ENCODE data around the gene IKZF3.

IKZF3 gene

GRCh38 chr17:39814497-39814896, 49.6 kb downstream of the IKZF3 start:
- no peak for DNase-seq

DNA sequence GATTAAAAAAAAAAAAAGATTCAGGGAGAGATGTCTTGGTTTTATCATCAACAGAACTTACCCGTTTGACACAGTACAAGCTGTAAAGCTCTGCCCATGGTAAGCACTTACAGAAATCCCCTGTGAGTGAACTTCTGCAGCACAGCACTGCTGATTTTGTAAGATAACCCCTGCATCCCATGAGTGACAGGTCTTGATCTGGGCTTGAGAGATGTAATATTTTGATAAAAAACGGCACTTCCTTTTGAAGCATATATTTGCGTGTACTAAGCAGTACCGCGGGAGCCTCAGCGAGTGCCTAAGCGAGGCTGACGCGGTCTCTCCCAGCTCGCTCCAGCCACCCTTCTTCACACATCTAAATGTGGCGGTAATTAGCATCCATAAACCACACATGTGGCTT, 50.5 kb downstream of the IKZF3 start:
- peak; percentile 84 for DNase-seq

DNA sequence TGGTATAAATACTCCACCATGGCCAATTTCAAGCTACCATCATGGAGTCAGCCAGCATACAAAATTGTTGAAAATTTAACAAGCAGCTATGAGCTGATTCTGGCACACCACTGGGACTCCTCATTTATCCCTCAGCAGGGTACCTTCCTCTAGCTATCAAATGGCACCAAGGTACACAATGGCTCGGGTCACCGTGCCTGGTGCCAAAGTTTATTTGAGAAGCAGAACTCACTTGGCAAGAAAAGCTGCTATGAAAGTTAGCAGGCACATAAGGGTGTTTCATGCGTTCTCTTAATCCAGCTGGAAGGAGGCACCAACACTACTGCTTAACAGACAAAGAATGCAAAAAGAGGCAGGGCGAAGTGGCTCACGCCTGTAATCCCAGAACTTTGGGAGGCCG, 51.6 kb downstream of the IKZF3 start:
- DNase-seq = no peak

- DNase-seq = no peak
Measured at GRCh38 chr17:39810939-39811728, 53.0 kb downstream of the IKZF3 start.

DNA sequence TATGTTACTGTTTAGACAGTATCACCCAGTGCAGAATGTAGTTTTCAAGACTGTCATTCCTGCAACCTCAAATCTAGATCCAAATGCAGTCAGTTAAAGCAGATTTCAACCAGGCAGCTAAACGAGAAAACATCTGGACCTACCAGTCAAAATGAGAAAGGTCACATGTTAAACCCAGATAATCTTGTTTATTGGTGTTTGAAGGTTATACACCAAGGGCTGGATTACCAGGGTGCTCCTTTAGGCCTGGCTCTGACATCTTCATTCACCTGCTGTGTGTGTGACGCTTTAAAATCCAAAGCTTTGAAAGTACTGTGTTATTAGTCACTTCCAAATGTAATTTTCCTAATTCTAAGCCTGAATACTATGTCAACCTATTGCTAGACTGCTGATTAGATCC, 54.9 kb downstream of the IKZF3 start:
- DNase-seq = no peak

DNA sequence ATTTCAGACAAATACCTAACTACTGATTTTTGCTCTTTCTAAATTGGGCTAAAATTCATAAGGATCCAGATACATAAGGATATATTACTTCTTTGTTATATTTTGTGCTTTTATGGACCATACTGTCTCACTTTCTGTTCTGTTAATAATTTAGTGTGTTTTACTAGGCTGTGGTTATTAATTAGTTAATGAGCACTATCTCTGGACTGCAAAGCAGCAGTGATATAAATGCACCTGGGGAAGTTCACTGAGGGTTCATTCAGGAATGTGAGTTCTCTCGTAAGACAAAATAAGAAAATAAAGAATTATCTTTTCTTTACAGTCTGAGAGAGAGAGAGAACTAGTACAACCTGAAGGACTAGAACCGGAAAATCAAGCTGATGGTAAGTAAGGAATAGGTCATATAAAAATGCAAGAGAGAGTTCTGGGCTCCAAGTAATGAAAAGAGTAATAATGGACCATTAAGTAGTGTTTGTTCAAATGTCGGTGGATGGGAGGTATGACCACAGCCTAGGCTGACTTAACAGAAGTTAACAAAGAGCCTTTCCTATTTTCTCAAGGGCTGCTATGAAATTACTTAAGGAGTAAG, 55.6 kb downstream of the IKZF3 start:
- no peak for DNase-seq

GRCh38 chr17:39804839-39805238, 59.3 kb downstream of the IKZF3 start:
- no peak for DNase-seq

DNA sequence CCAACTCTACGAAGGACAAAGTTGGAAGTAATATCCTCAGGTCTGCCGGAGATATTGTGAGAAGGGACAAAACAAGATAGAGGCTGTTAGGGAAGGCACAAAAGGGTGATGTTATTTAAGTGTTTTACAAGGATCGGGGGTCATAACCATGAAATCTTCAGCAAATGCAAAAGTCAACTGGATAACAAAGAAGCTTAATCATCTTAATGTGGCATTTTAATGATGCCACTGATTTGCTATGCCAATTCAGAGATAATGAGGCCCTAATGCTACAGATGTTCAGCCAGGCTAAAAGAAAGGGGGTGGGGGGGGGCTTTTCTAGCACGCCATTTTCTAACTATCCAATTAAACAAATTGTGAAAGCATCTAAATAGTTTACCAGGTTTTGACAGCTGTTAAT, 63.1 kb downstream of the IKZF3 start:
- DNase-seq = no peak

DNA sequence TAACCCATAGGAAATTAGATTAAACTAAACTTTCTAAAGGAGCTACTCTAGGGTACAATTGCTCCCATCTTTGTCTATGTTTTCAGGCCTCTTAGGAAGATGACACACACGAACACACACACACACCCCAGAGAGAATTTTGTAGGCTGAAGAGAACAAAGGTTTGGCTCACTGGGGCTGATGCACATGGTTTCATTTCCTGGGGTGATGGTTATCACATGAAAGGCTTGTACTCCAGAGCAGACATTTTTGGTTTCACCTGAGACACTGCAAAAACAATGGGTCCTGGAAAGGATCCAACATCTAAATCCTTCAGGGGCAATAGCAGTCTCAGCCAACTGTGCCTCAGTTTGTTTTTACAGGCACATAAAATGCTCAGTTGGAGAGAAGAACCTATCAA, 63.6 kb downstream of the IKZF3 start:
- DNase-seq = peak; percentile 78

- DNase-seq = no peak
Measured at GRCh38 chr17:39799395-39799794, 64.7 kb downstream of the IKZF3 start.

- peak; percentile 55 for DNase-seq
Measured at GRCh38 chr17:39794249-39794970, 69.7 kb downstream of the IKZF3 start.

GRCh38 chr17:39793301-39793872, 70.7 kb downstream of the IKZF3 start:
- no peak for DNase-seq

DNA sequence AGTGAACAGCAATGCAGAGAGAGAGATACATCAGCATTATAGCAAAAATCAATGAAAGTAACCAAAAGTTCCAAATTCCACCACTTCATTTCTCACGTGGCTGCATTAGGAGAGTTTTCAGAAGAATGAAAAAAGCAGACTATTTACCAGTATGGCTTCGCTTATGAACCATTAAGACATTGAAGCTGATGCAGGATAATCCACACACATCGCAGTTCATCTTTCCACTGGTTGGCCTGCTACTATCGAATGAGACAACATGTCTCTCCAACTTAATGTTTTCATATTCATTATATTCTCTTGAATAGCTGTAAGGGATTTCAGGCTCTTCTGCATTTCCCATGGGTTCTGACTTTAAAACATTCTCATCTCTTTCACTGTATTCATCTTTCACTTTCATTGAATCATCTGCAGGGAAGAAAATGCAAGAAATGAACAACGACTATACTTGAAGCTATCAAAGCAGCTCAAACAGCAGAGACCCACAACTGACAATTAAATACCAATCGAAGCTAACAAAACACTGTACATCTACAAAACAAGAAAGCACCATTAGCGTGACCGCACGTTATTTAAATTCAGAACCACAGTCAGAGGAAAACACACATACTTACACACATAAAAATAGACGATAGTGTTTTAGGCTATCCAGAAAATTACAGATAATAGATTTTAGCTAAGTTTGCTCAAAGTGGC, 71.4 kb downstream of the IKZF3 start:
- DNase-seq = no peak

DNA sequence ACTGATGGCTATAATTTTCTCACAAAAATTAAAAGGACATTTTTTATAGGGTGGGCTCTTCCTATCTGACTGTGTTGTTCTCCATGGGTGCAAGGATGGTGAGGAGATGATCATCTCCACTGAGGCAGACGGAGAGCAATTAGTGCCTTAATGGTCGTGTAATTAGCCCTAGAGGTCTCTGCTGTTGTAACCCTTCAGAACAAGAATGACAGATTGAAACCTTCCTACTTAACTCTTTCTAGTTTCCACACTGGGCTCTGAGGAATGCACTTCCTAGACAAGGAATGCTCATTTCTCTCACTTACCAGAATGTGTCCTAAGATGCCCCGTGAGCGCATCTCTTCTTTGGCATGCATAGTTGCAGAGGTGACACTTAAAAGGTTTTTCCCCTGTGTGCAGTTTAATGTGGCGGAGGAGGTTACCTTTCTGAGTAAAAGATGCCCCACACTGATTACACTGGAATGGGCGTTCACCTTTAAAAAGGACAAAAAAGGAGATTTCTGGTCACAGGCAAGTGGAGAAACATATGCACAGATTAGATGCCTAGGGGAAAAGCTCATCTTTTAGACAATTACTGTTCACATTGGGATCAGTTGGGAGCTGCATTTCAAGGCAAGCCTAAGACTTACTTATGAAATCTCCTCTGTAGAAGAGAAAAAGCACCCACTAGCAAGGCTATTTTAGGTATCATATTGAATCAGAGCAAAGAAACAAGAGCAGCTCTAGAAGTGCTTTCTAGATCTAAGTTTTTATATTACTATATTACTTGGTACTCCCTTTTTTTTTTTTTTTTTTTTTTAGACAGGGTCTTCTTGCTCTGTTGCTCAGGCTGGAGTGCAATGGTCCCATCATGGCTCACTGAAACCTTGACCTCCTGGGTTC, 72.8 kb downstream of the IKZF3 start:
- DNase-seq = peak; percentile 61

GRCh38 chr17:39787743-39788484, 76.2 kb downstream of the IKZF3 start:
- DNase-seq = no peak

DNA sequence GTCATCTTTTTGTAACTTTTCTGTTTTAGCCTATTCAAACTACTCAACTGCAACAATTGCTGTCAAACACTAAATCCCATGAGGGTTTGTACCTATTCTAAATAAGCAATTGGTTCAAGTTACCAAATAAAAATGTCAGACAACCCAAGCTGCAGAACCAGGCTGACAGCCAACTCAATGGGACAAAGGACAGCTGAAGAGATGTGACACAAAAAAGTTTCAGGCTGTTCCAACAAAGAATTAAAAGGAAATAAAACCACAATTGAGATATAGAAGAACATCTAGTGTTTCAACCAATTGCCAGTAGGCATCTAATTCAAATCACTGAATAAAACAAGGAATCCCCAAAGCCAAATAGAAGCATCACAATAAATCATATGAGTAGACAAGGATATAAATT, 77.1 kb downstream of the IKZF3 start:
- DNase-seq = no peak

GRCh38 chr17:39782980-39783379, 81.1 kb downstream of the IKZF3 start:
- DNase-seq = no peak

GRCh38 chr17:39782481-39782880, 81.6 kb downstream of the IKZF3 start:
- no peak for DNase-seq

DNA sequence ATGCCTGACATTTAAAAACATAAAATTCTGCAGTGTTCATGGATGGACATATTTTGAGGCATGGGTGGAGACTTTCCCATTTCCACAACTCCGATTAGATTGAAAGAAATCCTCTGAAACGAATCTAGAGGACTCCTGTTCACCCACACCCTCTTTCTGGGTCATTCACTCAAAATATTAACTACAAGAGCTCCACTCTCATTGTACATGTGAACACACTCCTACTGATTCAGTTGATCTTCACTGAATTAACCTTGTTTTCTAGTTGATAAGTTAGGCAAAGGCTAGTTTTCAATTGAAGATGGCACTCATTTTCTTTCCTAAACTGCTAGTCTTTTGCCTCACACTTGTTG, 82.3 kb downstream of the IKZF3 start:
- DNase-seq = no peak

DNA sequence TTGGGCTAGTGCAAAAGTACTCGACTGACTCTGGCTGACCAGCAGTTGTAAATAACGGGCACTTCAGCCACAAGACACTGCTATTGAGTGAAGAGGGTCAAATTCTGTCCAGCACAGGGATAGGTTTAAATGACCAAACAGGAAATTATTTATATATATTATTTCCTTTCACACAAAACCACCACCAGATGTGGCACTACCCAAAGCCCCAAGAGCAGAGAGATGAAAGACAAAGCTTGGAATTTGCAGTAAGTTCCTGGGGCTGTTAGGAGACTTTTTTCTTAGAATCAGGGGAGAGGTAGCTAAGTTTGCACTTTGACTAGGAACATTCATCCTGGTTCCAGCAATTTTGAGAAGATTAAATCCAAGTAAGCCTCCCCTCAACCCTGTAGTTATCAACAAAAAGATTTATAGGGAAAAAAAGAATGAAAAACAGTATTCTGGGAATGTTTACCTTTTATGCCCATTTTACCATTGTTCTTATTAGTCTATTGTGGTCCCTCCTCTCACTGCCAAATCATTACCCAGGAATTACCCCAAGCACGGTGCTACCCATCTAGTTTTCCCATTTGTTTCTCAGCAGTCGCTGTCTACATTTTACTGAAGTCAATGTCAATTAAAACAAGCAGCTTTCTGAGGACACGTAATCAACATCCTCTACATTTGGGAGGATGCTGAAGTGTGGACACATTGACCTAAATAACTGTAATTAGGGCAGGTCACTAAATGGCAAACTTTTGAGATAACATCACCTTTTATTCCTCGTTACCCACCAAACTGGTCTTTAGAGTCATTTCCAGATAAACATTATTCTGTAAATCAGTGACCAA, 82.9 kb downstream of the IKZF3 start:
- DNase-seq = no peak
